ENCODE data around the gene BANP. TPM values are rescaled to one million over a fixed set of nuclear protein-coding genes. Genes with fewer than 3 reads are reported as not detected.

Gene BANP
- polyA plus RNA-seq, 1 of the 3 experiments (the other 2 are of a cell fraction), result 16.8 TPM

DNA sequence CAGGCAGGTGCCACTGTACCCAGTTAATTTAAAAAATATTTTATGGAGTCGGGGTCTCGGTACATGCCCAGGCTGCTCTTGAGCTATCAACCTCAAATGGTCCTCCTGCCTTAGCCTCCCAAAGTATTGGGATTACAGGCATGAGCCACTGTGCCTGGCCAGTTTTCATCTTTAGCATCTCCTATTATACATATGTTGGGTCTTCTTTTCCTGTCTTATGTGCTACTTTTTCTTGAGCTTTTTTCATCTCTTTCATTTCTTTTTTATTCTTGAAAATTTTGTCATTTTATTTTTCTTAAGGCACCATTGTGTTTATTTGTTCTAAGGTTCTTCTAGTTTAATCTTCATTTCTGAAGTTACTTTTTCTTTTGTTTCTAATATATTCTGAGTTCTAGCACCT is 20.7 kb downstream of the BANP start:
- no peak overlapping the region for H3K4me2 ChIP-seq
- POLR2A ChIA-PET, result no interaction called here
- CTCF ChIA-PET, result interaction anchor here (1.2 to 1.6 kb wide), 3 partner anchors 9 to 466 kb away, joined by 3 to 4 read pairs (median 3); no protein-coding TSS in a partner anchor
- no peak overlapping the region for H3K9ac ChIP-seq
- TF ChIP-seq POLR2AphosphoS5 (IDR thresholded peaks at IDR 0.05; ENCODE audit: low read depth, low read length), result no peak
- no peak for TF ChIP-seq GABPA (IDR thresholded peaks at IDR 0.05; ENCODE audit: low read depth)
- WGBS (ENCODE audit: low lambda C conversion rate), result 94% methylated on average over 2 of the region's 2 CpGs
- H3F3A ChIP-seq (replicated peaks; ENCODE audit: insufficient read depth), result no peaks in the 10 kb centered on the region
- peaks cover 10% of the 10 kb centered on the region for H3K9me3 ChIP-seq
- no peaks in the 10 kb centered on the region for H4K20me1 ChIP-seq (ENCODE audit: insufficient read depth)
- H3K27me3 ChIP-seq (ENCODE audit: insufficient read depth), result no peaks in the 10 kb centered on the region
- no peak for DNase-seq
- peaks cover 61% of the 10 kb centered on the region for H3K79me2 ChIP-seq (ENCODE audit: insufficient read depth)
- H3K9me2 ChIP-seq, result no peaks in the 10 kb centered on the region
- H3K27ac ChIP-seq (ENCODE audit: low read depth in 2 of 2, low read length in 1 of 2), result no peak overlapping the region
- H2AFZ ChIP-seq (ENCODE audit: low read depth), result no peak overlapping the region
- peaks cover 0 to 3% of the 10 kb centered on the region in 2 experiments; a peak in 1 of 4 replicates for H3K4me1 ChIP-seq (ENCODE audit: control insufficient read depth in 1 of 2, insufficient read depth in 2 of 2, low read depth in 1 of 2, low read length in 1 of 2)
- no peaks in the 10 kb centered on the region for H3K36me3 ChIP-seq (replicated peaks in 1 of 2; ENCODE audit: control insufficient read depth in 1 of 2, insufficient read depth in 2 of 2, low read length in 1 of 2)
- H3K4me3 ChIP-seq (ENCODE audit: low read depth in 2 of 2, low read length in 1 of 2), result no peak overlapping the region

DNA sequence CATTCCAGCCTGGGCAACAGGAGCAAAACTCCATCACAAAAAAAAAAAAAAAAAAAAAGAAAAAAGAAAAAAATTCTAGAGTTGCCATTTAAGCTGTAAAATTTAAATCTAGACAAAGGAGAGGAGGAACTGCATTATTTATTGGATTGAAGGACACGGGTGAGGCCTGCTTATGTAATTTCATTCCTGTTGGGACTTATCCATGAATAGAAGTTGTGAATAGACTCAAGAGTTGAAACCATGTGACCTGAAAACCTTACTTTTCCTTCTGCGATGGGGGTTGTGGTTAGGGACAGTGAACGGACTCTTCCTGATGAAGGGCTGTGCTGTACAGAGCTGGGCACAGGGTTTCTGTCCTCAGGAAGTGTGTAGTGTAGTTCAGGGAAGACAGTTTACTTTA is 22.5 kb downstream of the BANP start:
- ChIA-PET POLR2A (no interaction called here), CTCF (interaction anchor here (1.0 kb wide), 1 partner anchor 195 kb away, joined by 3 read pairs; no protein-coding TSS in a partner anchor)
- peaks cover 10% of the 10 kb centered on the region for H3K9me3 ChIP-seq
- no peaks in the 10 kb centered on the region for H3K36me3 ChIP-seq (replicated peaks in 1 of 2; ENCODE audit: control insufficient read depth in 1 of 2, insufficient read depth in 2 of 2, low read length in 1 of 2)
- H3K27me3 ChIP-seq (ENCODE audit: insufficient read depth), result no peaks in the 10 kb centered on the region
- 99% methylated on average over 3 of the region's 3 CpGs for WGBS (ENCODE audit: low lambda C conversion rate)
- no peak for TF ChIP-seq TAF1 (IDR thresholded peaks at IDR 0.05; ENCODE audit: borderline replicate concordance, low read depth, low read length)
- TF ChIP-seq FOSL2 (IDR thresholded peaks at IDR 0.05; ENCODE audit: borderline replicate concordance, low read depth), result no peak
- TF ChIP-seq RAD21 (IDR thresholded peaks at IDR 0.05; ENCODE audit: low read length), result no peak
- TF ChIP-seq TEAD4 (IDR thresholded peaks at IDR 0.05; ENCODE audit: borderline replicate concordance, insufficient read depth), result no peak
- no peak for TF ChIP-seq GATA2 (CRISPR knock-in tag; IDR thresholded peaks at IDR 0.05)
- DNase-seq, result no peak
- no peaks in the 10 kb centered on the region for H3K4me1 ChIP-seq (ENCODE audit: control insufficient read depth in 1 of 2, insufficient read depth in 2 of 2, low read depth in 1 of 2, low read length in 1 of 2)
- H3F3A ChIP-seq (replicated peaks; ENCODE audit: insufficient read depth), result no peaks in the 10 kb centered on the region
- H2AFZ ChIP-seq (ENCODE audit: low read depth), result no peak overlapping the region
- H4K20me1 ChIP-seq (ENCODE audit: insufficient read depth), result no peaks in the 10 kb centered on the region
- no peak overlapping the region for H3K4me3 ChIP-seq (ENCODE audit: low read depth in 2 of 2, low read length in 1 of 2)
- no peak overlapping the region for H3K4me2 ChIP-seq
- H3K9me2 ChIP-seq, result no peaks in the 10 kb centered on the region
- H3K27ac ChIP-seq (ENCODE audit: low read depth in 2 of 2, low read length in 1 of 2), result no peak overlapping the region
- H3K9ac ChIP-seq, result no peak overlapping the region
- H3K79me2 ChIP-seq (ENCODE audit: insufficient read depth), result peaks cover 47% of the 10 kb centered on the region

DNA sequence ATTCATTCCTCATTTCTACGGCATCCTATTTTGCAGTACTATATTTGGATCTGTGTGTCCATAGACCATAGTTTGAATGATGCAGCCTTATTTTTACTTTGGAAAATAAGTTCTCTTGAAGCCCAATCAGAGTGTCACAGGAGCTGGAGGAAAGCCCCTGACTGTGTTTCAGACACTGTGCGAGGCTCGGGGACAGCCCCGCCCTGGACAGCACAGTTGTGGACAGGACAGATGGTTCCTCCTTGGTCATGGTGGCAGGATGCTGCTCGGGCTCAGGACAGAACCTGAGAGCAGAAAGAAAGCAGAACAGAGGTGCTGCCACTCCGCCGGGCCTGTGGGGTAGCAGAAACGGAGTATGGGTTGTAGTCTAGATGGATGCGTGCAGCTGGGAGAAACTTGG is 22.9 kb downstream of the BANP start:
- Histone ChIP-seq H3K4me2 (no peak overlapping the region), H3K27me3 (ENCODE audit: insufficient read depth) (no peaks in the 10 kb centered on the region), H3K4me1 (ENCODE audit: control insufficient read depth in 1 of 2, insufficient read depth in 2 of 2, low read depth in 1 of 2, low read length in 1 of 2) (no peaks in the 10 kb centered on the region), H3K36me3 (replicated peaks in 1 of 2; ENCODE audit: control insufficient read depth in 1 of 2, insufficient read depth in 2 of 2, low read length in 1 of 2) (no peaks in the 10 kb centered on the region), H3K9me3 (peaks cover 10% of the 10 kb centered on the region), H3K9ac (no peak overlapping the region), H3K9me2 (no peaks in the 10 kb centered on the region), H4K20me1 (ENCODE audit: insufficient read depth) (no peaks in the 10 kb centered on the region), H3F3A (replicated peaks; ENCODE audit: insufficient read depth) (no peaks in the 10 kb centered on the region), H3K79me2 (ENCODE audit: insufficient read depth) (peaks cover 43% of the 10 kb centered on the region), H3K27ac (ENCODE audit: low read depth in 2 of 2, low read length in 1 of 2) (no peak overlapping the region), H3K4me3 (ENCODE audit: low read depth in 2 of 2, low read length in 1 of 2) (no peak overlapping the region), H2AFZ (ENCODE audit: low read depth) (no peak overlapping the region)
- CTCF ChIA-PET, result interaction anchor here (1.0 kb wide), 1 partner anchor 195 kb away, joined by 3 read pairs; no protein-coding TSS in a partner anchor
- POLR2A ChIA-PET, result no interaction called here
- WGBS (ENCODE audit: low lambda C conversion rate), result 89% methylated on average over 9 of the region's 9 CpGs
- no peak for DNase-seq
- TF ChIP-seq TEAD4 (IDR thresholded peaks at IDR 0.05; ENCODE audit: borderline replicate concordance, insufficient read depth), result no peak
- no peak for TF ChIP-seq MXI1 (IDR thresholded peaks at IDR 0.05; ENCODE audit: low read depth, low read length)
- TF ChIP-seq, protein P1, sequence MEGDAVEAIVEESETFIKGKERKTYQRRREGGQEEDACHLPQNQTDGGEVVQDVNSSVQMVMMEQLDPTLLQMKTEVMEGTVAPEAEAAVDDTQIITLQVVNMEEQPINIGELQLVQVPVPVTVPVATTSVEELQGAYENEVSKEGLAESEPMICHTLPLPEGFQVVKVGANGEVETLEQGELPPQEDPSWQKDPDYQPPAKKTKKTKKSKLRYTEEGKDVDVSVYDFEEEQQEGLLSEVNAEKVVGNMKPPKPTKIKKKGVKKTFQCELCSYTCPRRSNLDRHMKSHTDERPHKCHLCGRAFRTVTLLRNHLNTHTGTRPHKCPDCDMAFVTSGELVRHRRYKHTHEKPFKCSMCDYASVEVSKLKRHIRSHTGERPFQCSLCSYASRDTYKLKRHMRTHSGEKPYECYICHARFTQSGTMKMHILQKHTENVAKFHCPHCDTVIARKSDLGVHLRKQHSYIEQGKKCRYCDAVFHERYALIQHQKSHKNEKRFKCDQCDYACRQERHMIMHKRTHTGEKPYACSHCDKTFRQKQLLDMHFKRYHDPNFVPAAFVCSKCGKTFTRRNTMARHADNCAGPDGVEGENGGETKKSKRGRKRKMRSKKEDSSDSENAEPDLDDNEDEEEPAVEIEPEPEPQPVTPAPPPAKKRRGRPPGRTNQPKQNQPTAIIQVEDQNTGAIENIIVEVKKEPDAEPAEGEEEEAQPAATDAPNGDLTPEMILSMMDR (IDR thresholded peaks at IDR 0.05), result no peak
- TF ChIP-seq RFX5 (IDR thresholded peaks at IDR 0.05; ENCODE audit: low read length), result no peak
- TF ChIP-seq CHD2 (IDR thresholded peaks at IDR 0.05; ENCODE audit: low read length, partially characterized antibody), result no peak
- TF ChIP-seq GABPA (IDR thresholded peaks at IDR 0.05; ENCODE audit: low read depth), result no peak
- no peak for TF ChIP-seq ELF1 (IDR thresholded peaks at IDR 0.05)
- TF ChIP-seq, protein P2, sequence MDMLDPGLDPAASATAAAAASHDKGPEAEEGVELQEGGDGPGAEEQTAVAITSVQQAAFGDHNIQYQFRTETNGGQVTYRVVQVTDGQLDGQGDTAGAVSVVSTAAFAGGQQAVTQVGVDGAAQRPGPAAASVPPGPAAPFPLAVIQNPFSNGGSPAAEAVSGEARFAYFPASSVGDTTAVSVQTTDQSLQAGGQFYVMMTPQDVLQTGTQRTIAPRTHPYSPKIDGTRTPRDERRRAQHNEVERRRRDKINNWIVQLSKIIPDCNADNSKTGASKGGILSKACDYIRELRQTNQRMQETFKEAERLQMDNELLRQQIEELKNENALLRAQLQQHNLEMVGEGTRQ (IDR thresholded peaks at IDR 0.05; ENCODE audit: borderline replicate concordance, low read depth, low read length), result no peak
- TF ChIP-seq TAF1 (IDR thresholded peaks at IDR 0.05; ENCODE audit: borderline replicate concordance, low read depth, low read length), result no peak
- no peak for TF ChIP-seq SMC3 (IDR thresholded peaks at IDR 0.05; ENCODE audit: low read depth, low read length)
- TF ChIP-seq, protein P3, sequence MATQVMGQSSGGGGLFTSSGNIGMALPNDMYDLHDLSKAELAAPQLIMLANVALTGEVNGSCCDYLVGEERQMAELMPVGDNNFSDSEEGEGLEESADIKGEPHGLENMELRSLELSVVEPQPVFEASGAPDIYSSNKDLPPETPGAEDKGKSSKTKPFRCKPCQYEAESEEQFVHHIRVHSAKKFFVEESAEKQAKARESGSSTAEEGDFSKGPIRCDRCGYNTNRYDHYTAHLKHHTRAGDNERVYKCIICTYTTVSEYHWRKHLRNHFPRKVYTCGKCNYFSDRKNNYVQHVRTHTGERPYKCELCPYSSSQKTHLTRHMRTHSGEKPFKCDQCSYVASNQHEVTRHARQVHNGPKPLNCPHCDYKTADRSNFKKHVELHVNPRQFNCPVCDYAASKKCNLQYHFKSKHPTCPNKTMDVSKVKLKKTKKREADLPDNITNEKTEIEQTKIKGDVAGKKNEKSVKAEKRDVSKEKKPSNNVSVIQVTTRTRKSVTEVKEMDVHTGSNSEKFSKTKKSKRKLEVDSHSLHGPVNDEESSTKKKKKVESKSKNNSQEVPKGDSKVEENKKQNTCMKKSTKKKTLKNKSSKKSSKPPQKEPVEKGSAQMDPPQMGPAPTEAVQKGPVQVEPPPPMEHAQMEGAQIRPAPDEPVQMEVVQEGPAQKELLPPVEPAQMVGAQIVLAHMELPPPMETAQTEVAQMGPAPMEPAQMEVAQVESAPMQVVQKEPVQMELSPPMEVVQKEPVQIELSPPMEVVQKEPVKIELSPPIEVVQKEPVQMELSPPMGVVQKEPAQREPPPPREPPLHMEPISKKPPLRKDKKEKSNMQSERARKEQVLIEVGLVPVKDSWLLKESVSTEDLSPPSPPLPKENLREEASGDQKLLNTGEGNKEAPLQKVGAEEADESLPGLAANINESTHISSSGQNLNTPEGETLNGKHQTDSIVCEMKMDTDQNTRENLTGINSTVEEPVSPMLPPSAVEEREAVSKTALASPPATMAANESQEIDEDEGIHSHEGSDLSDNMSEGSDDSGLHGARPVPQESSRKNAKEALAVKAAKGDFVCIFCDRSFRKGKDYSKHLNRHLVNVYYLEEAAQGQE (IDR thresholded peaks at IDR 0.05; ENCODE audit: low read depth, low read length), result no peak
- no peak for TF ChIP-seq JUND (IDR thresholded peaks at IDR 0.05)
- TF ChIP-seq POLR2AphosphoS5 (IDR thresholded peaks at IDR 0.05; ENCODE audit: low read depth, low read length), result no peak
